GM21360 (cell line): Measurements from ENCODE around the gene SMIM5.

Experiments used
- ATAC-seq: cut with Tn5 transposase; IDR thresholded peaks from one replicate; pipeline ENCODE4 v1.9.1; 2021; ENCODE audit warnings: mild to moderate bottlenecking, moderate library complexity; ENCODE audit not compliant: unreplicated experiment

SMIM5 gene

DNA sequence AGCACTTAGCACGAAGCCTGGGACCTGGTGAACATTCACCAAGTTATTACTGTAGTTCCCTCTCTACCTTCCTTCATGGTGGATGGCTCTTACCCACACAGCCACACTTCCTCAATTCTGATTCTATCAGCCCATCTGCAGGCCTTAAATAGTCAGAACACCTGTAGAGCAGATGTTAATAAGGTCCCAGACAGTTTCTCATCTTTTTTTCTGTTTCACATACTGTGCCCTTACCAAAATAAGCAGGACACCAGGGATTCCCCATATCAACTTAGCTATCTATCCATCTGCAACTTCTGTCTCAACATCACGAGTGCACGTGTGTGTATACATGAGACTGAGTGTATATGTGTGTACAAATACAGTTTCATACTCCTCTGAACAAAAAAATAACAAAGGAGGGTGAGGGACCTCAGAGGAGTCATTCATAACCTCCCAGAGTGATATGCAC, 30.9 kb downstream of the SMIM5 start:
- ATAC-seq, result peak; percentile 65

GRCh38 chr17:75665981-75666380, 32.7 kb downstream of the SMIM5 start:
- ATAC-seq, result no peak

DNA sequence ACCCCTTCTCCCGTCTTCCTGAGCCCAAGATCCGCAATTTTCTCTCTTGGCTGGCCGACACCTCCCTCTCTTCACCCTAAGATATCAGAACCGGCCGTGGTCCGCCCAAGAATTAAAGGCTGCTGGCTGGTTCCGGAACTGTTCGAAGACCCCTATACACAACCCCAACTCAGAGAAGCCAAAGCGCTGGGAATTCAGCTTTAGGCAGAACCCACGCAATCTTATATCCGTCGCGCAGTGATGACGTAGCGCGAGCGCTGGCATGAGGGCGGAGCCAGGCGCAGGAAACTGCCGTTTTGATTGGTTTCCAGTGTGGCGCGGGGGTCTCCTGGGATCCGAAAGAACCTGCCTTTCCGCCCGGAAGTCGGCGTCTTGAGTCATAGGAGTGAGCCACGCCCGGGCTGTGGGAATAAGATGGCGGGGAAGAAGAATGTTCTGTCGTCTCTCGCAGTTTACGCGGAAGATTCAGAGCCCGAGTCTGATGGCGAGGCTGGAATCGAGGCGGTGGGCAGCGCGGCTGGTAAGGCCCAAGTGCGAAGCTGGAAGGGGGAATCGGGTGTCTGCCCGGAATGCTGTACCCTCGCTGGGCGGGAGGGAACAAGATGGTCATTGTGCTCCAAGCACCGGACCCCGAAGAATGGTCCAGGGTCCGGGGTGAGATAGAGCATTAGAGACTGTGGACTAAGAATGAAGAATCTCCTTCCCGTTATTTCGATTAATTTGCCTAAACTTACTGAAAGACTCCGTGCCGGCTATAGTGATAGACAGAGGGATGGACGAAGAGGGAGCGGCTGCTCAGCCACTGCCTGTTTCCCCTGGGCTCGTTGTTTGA, 33.9 kb downstream of the SMIM5 start, which contains the start of the genes RECQL5 and SAP30BP:
TSS of gene RECQL5 (minus strand) at position 196 of the 832 bp plus-strand sequence. CDS start 597 bp downstream, outside the sequence.
TSS of gene SAP30BP (plus strand) at position 380 of the 832 bp plus-strand sequence. CDS start at position 415, 35 bp downstream.
- peak; percentile 63 for ATAC-seq

DNA sequence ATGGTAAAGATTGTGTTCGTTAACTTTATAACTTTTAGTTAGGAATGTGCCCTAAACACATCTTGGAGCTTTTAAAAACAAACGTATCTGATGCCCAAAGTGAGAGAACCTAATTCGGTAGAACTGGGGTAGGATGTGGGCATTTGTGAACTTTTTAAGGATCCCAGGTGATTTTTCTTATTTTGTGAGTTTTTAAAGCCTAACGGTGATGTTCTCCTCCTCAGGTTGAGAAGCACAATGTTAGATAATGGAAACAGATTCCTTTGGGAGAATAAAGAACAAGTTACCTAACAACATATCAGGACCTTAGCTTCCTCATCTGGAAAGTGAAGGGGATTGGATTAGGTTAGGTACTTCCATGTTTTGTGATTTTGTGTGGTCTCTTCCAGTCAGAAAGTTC, 34.6 kb downstream of the SMIM5 start:
- ATAC-seq, result no peak

DNA sequence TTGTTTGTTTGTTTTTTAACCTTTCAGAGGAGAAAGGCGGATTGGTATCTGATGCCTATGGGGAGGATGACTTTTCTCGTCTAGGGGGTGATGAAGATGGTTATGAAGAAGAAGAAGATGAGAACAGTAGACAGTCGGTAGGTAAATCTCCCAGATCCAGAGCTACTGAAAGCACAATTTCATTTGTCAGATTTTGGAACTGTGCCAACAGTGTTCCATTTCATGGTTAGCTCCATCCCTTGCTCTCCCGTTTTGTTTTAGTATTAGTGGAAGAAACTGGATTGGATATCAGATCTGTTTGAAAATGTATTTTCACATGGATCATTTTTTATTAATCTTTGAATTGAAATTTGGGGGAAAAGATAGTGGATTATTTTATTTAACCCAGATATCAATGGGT, 35.3 kb downstream of the SMIM5 start:
- no peak for ATAC-seq

DNA sequence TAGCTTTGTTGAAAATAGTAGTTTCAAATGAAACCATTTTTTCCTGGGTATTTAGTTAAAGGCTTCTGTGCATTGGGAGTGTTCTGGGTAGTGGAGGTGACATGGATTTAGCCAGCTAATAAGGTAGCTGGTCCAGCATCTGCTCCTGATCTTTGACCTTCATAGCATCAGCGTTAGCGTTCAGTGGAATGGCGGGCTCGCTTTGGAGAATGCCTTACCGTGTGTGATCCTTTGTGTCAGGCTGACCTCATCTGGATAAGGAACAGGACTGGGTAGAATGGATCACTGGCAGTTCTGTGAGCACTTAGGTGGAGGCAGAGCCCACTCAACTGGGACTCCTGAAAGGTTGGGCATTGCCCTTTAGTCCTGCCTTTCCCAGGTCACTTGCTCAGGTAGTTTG, 37.6 kb downstream of the SMIM5 start:
- no peak for ATAC-seq

DNA sequence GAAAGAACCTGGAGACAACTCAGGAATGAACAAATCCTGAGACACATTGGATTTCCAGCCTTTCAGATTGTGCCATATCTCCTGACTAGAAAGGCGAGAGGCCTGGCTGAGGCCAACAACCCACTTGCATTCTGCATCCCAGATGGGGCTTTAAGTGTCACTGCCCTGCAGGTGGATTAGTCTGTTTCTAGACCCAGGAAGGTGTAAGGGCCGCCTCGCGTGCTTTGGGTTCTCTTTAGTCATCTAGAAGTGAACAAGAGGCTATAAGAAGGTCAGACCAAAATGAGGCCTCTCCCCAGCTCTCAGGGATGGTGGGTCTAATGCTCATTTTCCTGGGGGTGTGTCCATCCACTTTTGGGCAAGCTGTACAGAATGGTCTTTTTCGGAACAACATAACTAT, 38.8 kb downstream of the SMIM5 start:
- no peak for ATAC-seq

GRCh38 chr17:75673487-75673886, 40.3 kb downstream of the SMIM5 start:
- ATAC-seq, result no peak

DNA sequence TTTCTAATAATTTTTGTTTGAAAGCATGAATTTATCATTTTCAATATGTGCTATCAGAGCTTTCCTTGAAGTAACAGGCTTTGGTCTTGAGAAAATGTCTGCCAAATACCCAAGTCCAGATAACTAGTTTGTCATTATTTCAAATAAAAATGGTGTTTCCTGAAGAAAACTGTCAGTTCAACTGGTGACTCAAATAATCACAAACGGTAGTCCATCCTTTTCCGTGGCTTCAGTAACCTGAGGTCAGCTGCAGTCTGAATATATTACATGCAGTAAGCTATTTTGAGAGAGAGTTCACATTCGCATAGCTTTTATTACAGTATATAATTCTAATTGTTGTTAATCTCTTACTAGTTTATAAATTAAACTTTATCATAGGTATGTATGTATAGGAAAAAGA, 43.2 kb downstream of the SMIM5 start:
- no peak for ATAC-seq

GRCh38 chr17:75679706-75680211, 46.5 kb downstream of the SMIM5 start:
- ATAC-seq, result no peak

DNA sequence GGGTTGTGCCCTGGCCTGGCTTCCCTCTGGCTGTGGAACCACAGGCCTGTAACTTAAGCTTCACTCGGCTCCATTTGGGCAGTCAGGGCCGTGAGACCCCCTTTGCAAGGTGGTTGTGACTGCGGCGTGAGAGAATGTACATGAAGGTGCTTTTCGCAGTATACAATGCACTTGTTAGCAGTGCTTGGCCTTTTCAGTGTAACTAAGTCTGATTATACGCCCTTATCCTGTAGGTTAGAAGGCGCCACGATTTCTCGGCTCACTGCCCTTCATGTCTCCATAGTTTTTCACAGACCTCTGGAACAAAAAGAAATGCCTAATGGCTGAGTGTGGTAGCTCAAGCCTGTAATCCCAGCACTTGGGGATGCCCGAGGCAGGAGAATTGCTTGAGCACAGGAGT, 47.2 kb downstream of the SMIM5 start:
- ATAC-seq, result no peak

DNA sequence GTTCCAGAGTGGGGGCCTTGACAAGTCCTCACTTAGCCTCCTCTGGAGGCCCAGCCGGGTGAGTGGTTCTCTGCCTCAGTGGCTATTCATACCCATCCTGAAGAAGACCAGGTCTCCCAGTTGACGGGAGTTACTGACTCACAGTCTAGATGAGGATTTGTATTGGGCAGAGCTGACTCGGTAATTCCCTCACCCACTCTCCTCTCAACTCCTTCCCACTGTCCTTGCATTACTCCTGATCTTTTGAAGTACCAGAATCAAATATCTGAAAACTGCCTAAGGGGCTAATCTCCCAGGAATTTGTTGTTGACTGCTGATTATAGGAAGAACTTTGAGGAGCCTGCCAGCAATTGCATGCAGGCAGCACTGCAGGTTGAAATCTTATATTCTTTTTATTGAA, 48.1 kb downstream of the SMIM5 start:
- no peak for ATAC-seq

DNA sequence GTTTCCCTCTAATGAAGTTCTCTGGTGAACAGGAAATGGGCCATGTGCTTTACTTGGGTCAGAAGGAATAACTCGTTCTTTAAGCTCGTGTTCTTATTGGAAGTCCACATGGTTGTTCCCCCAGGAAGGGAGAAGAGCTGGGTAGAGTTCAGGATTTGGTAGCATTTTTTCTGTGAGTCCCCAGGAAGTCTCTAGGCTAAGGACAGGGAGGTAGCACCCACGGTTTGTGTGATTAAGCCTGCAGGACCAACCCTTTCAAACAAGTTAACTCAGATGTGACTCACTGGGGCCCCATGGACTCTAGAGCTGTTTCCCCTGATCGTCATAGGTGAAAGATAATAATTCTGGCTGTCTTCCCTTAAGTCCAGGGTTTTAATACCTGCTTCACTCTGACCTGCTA, 50.3 kb downstream of the SMIM5 start:
- ATAC-seq, result no peak

DNA sequence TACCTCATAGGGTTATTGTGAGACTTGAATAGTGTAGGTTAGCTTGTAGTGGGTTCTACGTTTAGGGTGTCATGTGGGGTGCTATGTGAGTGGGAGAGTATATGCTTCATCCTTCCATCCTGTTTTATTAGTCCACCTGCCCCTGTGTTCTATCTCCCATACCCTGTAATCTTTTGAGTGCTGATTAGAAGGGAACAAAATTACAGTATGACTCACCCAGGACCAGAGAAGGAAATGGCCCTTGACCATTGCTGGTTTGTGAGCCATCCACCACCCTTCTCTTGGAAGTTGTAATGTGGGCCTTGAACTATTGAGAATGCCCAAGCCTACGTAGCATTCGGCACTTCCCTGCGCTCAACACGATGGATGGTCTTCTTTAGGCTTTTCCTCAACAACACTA, 51.0 kb downstream of the SMIM5 start:
- ATAC-seq, result no peak

GRCh38 chr17:75684924-75685323, 51.7 kb downstream of the SMIM5 start:
- ATAC-seq, result no peak

GRCh38 chr17:75685499-75685898, 52.3 kb downstream of the SMIM5 start:
- ATAC-seq, result no peak

DNA sequence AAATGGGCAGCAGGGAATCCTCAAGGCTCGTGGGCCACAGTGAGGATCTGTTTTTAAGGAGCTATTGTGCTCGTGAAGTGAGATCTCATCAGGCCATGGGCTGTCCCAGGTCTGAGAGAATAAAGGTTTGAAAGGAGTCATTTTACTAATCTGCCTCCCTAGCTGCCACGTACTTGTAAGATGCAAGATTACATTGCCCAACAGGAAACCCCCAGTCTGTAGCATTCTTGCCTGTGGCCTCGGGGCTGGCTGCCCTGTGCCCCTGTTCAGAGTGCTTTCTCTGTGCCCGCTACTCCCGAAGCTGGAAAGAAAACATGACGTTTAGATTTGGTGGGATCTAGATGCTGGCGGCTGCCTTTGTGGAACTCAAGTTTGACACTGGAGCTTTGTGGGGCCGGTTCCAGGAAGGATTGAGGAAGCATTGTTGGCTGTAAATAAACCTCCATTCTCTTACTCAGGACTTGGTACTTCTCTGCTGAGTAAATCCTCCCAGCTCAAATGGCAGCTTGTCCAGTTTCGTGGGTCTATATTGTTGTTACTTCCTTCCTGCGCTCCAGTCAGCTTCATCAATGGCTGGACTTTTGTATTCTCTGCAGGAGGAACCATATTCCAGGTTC, 55.1 kb downstream of the SMIM5 start:
- ATAC-seq, result no peak

GRCh38 chr17:75689441-75689873, 56.2 kb downstream of the SMIM5 start:
- ATAC-seq, result no peak
